WTC11 (cell line): Measurements from ENCODE around the gene PHC2. TPM values are rescaled to one million over a fixed set of nuclear protein-coding genes. Genes with fewer than 3 reads are reported as not detected.

Experiments
- ATAC-seq: fragments of 200-7000 bp; cut with Tn5 transposase; 2 replicates; pipeline ENCODE4 v1.10.0; 2021; ENCODE audit warnings: mild to moderate bottlenecking, moderate library complexity
- CTCF ChIA-PET: fragments of 300-600 bp; sonication (Branson Sonifier 250); formaldehyde crosslinking; loops from one replicate; lab custom pipeline; 2021; ENCODE audit warnings: antibody characterized with exemption; lab: Charles Lee
- POLR2A ChIA-PET: fragments of 350-600 bp; sonication (Branson Sonifier 250); formaldehyde crosslinking; loops from one replicate; lab custom pipeline; 2021; ENCODE audit warnings: antibody characterized with exemption; lab: Charles Lee
- DNase-seq: peaks from one replicate; pipeline ENCODE4 v3.0.0; 2021; ENCODE audit warnings: low spot score
- H3K27ac Mint-ChIP-seq: 2 replicates; pipeline ENCODE4 v1.8.0; 2021; ENCODE audit warnings: mixed read lengths
- H3K27me3 Mint-ChIP-seq: 2 replicates; pipeline ENCODE4 v1.8.0; 2021; ENCODE audit warnings: low read depth, mild to moderate bottlenecking, moderate library complexity, mixed read lengths
- H3K36me3 Mint-ChIP-seq: 2 replicates; pipeline ENCODE4 v1.8.0; 2021; ENCODE audit warnings: mixed read lengths
- H3K4me1 Mint-ChIP-seq: 2 replicates; pipeline ENCODE4 v1.8.0; 2022; ENCODE audit warnings: mixed read lengths
- H3K4me3 Mint-ChIP-seq: 2 replicates; pipeline ENCODE4 v1.8.0; 2021; ENCODE audit warnings: mild to moderate bottlenecking, moderate library complexity, mixed read lengths
- H3K9me3 Mint-ChIP-seq: 2 replicates; pipeline ENCODE4 v1.8.0; 2021; ENCODE audit warnings: mixed read lengths
- AR ChIP-seq: fragments of 250-450 bp; sonication (Bioruptor Pico); IDR thresholded peaks from 2 replicates; pipeline ENCODE4 v1.9.0; 2021; ENCODE audit warnings: mild to moderate bottlenecking
- ATF2 ChIP-seq: sonication (generic); formaldehyde crosslinking; IDR thresholded peaks from 2 replicates; pipeline ENCODE4 v1.8.1; 2022; ENCODE audit warnings: low read depth, missing genetic modification reagents, borderline replicate concordance
- CREM ChIP-seq: sonication (generic); formaldehyde crosslinking; IDR thresholded peaks from 2 replicates; pipeline ENCODE4 v1.8.1; 2022; ENCODE audit warnings: mild to moderate bottlenecking, missing genetic modification reagents, moderate library complexity
- CTCF ChIP-seq: fragments of 200-600 bp; IDR thresholded peaks from 2 replicates; pipeline ENCODE4 v1.8.0; 2022; ENCODE audit warnings: antibody characterized with exemption
- ESRRA ChIP-seq: sonication (generic); formaldehyde crosslinking; IDR thresholded peaks from 2 replicates; pipeline ENCODE4 v1.8.1; 2022; ENCODE audit warnings: mild to moderate bottlenecking, missing genetic modification reagents, borderline replicate concordance
- HMGA2 ChIP-seq: fragments of 250-450 bp; sonication (Bioruptor Pico); IDR thresholded peaks from 2 replicates; pipeline ENCODE4 v1.4.0; 2021; ENCODE audit warnings: mild to moderate bottlenecking, moderate library complexity
- JUN ChIP-seq: sonication (generic); formaldehyde crosslinking; IDR thresholded peaks from 2 replicates; pipeline ENCODE4 v1.8.0; 2023; ENCODE audit warnings: mild to moderate bottlenecking, missing genetic modification reagents
- TEAD1 ChIP-seq: sonication (generic); formaldehyde crosslinking; IDR thresholded peaks from 2 replicates; pipeline ENCODE4 v1.8.0; 2022; ENCODE audit warnings: mild to moderate bottlenecking, missing genetic modification reagents
- TEAD4 ChIP-seq: sonication (generic); formaldehyde crosslinking; IDR thresholded peaks from 2 replicates; pipeline ENCODE4 v1.8.0; 2022; ENCODE audit warnings: mild to moderate bottlenecking, missing genetic modification reagents
- ZNF512 ChIP-seq: sonication (generic); formaldehyde crosslinking; IDR thresholded peaks from 2 replicates; pipeline ENCODE4 v1.8.1; 2022; ENCODE audit warnings: missing genetic modification reagents, borderline replicate concordance
- total RNA-seq: library from RNA; stranded (reverse); gene quantifications from 3 replicates; pipeline ENCODE4 v1.2.3, GENCODE V29; 2021
- TF ChIP-seq, protein P1 (sequence below): sonication (generic); formaldehyde crosslinking; IDR thresholded peaks from 2 replicates; pipeline ENCODE4 v1.8.0; 2023; ENCODE audit warnings: missing genetic modification reagents
- TF ChIP-seq, protein P2 (sequence below): sonication (generic); formaldehyde crosslinking; IDR thresholded peaks from 2 replicates; pipeline ENCODE4 v1.8.1; 2022; ENCODE audit warnings: mild to moderate bottlenecking, missing genetic modification reagents, moderate library complexity, borderline replicate concordance
- TF ChIP-seq, protein P3 (sequence below): sonication (generic); formaldehyde crosslinking; IDR thresholded peaks from 2 replicates; pipeline ENCODE4 v1.8.0; 2022; ENCODE audit warnings: mild to moderate bottlenecking, missing genetic modification reagents
- TF ChIP-seq, protein P4 (sequence below): fragments of 250-450 bp; sonication (Bioruptor Pico); IDR thresholded peaks from 2 replicates; pipeline ENCODE4 v1.9.0; 2021; ENCODE audit warnings: mild to moderate bottlenecking, borderline replicate concordance
- TF ChIP-seq, protein P5 (sequence below): sonication (generic); formaldehyde crosslinking; IDR thresholded peaks from 2 replicates; pipeline ENCODE4 v1.8.0; 2022; ENCODE audit warnings: missing genetic modification reagents

Gene PHC2
- total RNA-seq, 1 experiment from 2014 or later, result 7.0 TPM

DNA sequence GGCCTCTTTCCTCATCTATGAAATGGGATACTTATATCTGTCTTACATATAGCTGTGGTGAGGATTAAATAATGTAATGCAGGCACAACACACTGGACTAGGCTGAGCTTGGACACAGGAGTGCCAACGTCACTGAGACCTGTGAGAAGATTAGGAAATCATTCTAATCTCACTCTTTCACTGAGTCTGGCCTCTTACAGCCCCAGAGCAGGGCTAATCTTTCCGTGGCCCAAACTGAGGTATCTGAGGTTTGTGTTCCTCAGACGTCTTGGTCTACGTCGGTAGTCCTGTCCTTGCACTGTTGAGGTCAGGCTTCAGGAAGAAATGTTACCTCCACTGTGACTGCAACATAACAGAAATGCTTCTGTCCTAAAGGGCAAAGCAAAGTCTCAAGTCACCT lies 87.4 kb downstream of the PHC2 start:
- POLR2A ChIA-PET, result no interaction called here
- ATAC-seq, result no peak
- Mint-ChIP-seq H3K4me3 (no peak overlapping the region), H3K36me3 (no peaks in the 10 kb centered on the region), H3K9me3 (no peaks in the 10 kb centered on the region), H3K4me1 (peaks cover 57% of the 10 kb centered on the region), H3K27me3 (peaks cover 84% of the 10 kb centered on the region), H3K27ac (no peak overlapping the region)
- CTCF ChIA-PET, result no interaction called here
- no peak for DNase-seq
- TF ChIP-seq, protein P1, sequence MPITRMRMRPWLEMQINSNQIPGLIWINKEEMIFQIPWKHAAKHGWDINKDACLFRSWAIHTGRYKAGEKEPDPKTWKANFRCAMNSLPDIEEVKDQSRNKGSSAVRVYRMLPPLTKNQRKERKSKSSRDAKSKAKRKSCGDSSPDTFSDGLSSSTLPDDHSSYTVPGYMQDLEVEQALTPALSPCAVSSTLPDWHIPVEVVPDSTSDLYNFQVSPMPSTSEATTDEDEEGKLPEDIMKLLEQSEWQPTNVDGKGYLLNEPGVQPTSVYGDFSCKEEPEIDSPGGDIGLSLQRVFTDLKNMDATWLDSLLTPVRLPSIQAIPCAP (CRISPR knock-in tag), result no peak
- TF ChIP-seq, protein P2, sequence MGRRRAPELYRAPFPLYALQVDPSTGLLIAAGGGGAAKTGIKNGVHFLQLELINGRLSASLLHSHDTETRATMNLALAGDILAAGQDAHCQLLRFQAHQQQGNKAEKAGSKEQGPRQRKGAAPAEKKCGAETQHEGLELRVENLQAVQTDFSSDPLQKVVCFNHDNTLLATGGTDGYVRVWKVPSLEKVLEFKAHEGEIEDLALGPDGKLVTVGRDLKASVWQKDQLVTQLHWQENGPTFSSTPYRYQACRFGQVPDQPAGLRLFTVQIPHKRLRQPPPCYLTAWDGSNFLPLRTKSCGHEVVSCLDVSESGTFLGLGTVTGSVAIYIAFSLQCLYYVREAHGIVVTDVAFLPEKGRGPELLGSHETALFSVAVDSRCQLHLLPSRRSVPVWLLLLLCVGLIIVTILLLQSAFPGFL (CRISPR knock-in tag), result no peak
- TF ChIP-seq ATF2 (no peak), CTCF (no peak), AR (CRISPR knock-in tag) (no peak), HMGA2 (CRISPR knock-in tag) (no peak), ESRRA (CRISPR knock-in tag) (no peak), JUN (CRISPR knock-in tag) (no peak), TEAD1 (CRISPR knock-in tag) (no peak), CREM (CRISPR knock-in tag) (no peak), TEAD4 (CRISPR knock-in tag) (no peak), ZNF512 (CRISPR knock-in tag) (no peak)
- TF ChIP-seq, protein P3, sequence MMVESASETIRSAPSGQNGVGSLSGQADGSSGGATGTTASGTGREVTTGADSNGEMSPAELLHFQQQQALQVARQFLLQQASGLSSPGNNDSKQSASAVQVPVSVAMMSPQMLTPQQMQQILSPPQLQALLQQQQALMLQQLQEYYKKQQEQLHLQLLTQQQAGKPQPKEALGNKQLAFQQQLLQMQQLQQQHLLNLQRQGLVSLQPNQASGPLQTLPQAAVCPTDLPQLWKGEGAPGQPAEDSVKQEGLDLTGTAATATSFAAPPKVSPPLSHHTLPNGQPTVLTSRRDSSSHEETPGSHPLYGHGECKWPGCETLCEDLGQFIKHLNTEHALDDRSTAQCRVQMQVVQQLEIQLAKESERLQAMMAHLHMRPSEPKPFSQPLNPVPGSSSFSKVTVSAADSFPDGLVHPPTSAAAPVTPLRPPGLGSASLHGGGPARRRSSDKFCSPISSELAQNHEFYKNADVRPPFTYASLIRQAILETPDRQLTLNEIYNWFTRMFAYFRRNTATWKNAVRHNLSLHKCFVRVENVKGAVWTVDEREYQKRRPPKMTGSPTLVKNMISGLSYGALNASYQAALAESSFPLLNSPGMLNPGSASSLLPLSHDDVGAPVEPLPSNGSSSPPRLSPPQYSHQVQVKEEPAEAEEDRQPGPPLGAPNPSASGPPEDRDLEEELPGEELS (CRISPR knock-in tag), result no peak
- TF ChIP-seq, protein P4, sequence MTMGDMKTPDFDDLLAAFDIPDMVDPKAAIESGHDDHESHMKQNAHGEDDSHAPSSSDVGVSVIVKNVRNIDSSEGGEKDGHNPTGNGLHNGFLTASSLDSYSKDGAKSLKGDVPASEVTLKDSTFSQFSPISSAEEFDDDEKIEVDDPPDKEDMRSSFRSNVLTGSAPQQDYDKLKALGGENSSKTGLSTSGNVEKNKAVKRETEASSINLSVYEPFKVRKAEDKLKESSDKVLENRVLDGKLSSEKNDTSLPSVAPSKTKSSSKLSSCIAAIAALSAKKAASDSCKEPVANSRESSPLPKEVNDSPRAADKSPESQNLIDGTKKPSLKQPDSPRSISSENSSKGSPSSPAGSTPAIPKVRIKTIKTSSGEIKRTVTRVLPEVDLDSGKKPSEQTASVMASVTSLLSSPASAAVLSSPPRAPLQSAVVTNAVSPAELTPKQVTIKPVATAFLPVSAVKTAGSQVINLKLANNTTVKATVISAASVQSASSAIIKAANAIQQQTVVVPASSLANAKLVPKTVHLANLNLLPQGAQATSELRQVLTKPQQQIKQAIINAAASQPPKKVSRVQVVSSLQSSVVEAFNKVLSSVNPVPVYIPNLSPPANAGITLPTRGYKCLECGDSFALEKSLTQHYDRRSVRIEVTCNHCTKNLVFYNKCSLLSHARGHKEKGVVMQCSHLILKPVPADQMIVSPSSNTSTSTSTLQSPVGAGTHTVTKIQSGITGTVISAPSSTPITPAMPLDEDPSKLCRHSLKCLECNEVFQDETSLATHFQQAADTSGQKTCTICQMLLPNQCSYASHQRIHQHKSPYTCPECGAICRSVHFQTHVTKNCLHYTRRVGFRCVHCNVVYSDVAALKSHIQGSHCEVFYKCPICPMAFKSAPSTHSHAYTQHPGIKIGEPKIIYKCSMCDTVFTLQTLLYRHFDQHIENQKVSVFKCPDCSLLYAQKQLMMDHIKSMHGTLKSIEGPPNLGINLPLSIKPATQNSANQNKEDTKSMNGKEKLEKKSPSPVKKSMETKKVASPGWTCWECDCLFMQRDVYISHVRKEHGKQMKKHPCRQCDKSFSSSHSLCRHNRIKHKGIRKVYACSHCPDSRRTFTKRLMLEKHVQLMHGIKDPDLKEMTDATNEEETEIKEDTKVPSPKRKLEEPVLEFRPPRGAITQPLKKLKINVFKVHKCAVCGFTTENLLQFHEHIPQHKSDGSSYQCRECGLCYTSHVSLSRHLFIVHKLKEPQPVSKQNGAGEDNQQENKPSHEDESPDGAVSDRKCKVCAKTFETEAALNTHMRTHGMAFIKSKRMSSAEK (CRISPR knock-in tag), result no peak
- TF ChIP-seq, protein P5, sequence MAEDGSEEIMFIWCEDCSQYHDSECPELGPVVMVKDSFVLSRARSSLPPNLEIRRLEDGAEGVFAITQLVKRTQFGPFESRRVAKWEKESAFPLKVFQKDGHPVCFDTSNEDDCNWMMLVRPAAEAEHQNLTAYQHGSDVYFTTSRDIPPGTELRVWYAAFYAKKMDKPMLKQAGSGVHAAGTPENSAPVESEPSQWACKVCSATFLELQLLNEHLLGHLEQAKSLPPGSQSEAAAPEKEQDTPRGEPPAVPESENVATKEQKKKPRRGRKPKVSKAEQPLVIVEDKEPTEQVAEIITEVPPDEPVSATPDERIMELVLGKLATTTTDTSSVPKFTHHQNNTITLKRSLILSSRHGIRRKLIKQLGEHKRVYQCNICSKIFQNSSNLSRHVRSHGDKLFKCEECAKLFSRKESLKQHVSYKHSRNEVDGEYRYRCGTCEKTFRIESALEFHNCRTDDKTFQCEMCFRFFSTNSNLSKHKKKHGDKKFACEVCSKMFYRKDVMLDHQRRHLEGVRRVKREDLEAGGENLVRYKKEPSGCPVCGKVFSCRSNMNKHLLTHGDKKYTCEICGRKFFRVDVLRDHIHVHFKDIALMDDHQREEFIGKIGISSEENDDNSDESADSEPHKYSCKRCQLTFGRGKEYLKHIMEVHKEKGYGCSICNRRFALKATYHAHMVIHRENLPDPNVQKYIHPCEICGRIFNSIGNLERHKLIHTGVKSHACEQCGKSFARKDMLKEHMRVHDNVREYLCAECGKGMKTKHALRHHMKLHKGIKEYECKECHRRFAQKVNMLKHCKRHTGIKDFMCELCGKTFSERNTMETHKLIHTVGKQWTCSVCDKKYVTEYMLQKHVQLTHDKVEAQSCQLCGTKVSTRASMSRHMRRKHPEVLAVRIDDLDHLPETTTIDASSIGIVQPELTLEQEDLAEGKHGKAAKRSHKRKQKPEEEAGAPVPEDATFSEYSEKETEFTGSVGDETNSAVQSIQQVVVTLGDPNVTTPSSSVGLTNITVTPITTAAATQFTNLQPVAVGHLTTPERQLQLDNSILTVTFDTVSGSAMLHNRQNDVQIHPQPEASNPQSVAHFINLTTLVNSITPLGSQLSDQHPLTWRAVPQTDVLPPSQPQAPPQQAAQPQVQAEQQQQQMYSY (CRISPR knock-in tag), result no peak
